Measurements from ENCODE around the gene ATXN1.

DNA sequence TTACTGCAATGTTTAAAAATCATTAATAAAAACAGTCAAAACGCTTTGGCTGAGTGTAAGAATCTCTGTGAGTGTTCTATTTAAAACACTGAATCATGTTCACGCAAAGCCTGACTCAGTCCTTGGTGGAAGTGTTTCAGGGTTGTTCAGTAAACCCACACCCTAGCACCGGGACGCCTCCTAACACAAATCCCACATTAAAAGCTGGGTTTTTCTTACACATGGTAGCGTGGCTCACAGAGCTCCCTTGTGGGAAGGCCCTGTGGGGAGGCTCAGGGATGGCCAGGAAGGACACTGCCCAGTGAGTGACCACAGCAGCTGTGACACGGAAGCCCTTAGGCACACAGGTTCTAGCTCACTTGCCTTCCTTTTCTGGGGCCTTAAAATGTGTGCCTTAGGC is 442.7 kb downstream of the ATXN1 start:
- TF ChIP-seq, protein P1, sequence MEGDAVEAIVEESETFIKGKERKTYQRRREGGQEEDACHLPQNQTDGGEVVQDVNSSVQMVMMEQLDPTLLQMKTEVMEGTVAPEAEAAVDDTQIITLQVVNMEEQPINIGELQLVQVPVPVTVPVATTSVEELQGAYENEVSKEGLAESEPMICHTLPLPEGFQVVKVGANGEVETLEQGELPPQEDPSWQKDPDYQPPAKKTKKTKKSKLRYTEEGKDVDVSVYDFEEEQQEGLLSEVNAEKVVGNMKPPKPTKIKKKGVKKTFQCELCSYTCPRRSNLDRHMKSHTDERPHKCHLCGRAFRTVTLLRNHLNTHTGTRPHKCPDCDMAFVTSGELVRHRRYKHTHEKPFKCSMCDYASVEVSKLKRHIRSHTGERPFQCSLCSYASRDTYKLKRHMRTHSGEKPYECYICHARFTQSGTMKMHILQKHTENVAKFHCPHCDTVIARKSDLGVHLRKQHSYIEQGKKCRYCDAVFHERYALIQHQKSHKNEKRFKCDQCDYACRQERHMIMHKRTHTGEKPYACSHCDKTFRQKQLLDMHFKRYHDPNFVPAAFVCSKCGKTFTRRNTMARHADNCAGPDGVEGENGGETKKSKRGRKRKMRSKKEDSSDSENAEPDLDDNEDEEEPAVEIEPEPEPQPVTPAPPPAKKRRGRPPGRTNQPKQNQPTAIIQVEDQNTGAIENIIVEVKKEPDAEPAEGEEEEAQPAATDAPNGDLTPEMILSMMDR (IDR thresholded peaks at IDR 0.05) = no peak
- no peak for TF ChIP-seq POLR2A (IDR thresholded peaks at IDR 0.05)
